C4-2B (cell line): ENCODE data around the gene SCFD2.

Experiments
- H3K27ac ChIP-seq: fragments of 450-650 bp; 2 replicates; pipeline ENCODE4 v1.5.1; 2017
- ZFX ChIP-seq: fragments of 450-650 bp; IDR thresholded peaks from 2 replicates; pipeline ENCODE4 v1.6.1; 2017
- TF ChIP-seq, protein P1 (sequence below): fragments of 450-650 bp; conservative IDR thresholded peaks from 2 replicates; pipeline ENCODE4 v1.5.1; 2017; ENCODE audit warnings: mild to moderate bottlenecking

Gene SCFD2

DNA sequence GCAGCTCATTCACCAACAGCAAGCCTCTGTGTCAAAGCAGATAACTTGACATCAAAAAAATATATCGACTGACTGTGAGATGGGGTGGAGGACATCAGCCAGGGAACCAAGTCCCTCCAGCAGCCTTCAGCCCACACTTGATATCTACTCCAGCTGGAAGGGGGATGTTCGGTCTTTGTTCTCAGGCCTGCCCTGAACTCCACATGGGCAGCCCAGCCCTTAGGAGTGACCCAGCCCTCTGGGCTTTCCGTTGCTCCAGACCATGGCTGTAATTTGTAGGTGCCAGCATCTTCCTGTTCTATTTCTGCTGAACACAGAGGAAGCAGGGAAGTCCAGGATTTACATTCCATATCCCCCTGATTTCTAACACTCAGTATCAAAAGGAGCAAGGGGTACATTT is 486.4 kb downstream of the SCFD2 start:
- no peak overlapping the region for H3K27ac ChIP-seq

GRCh38 chr4:52877694-52878093 is 488.2 kb downstream of the SCFD2 start:
- TF ChIP-seq, protein P1, sequence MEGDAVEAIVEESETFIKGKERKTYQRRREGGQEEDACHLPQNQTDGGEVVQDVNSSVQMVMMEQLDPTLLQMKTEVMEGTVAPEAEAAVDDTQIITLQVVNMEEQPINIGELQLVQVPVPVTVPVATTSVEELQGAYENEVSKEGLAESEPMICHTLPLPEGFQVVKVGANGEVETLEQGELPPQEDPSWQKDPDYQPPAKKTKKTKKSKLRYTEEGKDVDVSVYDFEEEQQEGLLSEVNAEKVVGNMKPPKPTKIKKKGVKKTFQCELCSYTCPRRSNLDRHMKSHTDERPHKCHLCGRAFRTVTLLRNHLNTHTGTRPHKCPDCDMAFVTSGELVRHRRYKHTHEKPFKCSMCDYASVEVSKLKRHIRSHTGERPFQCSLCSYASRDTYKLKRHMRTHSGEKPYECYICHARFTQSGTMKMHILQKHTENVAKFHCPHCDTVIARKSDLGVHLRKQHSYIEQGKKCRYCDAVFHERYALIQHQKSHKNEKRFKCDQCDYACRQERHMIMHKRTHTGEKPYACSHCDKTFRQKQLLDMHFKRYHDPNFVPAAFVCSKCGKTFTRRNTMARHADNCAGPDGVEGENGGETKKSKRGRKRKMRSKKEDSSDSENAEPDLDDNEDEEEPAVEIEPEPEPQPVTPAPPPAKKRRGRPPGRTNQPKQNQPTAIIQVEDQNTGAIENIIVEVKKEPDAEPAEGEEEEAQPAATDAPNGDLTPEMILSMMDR, result no peak
- TF ChIP-seq ZFX, result no peak
- H3K27ac ChIP-seq, result no peak overlapping the region

More for the DNA sequence above, 486.4 kb downstream of the SCFD2 start:
- TF ChIP-seq, protein P1, result no peak
- no peak for TF ChIP-seq ZFX

GRCh38 chr4:52877036-52877435 is 488.8 kb downstream of the SCFD2 start:
- TF ChIP-seq, protein P1, result no peak
- no peak for TF ChIP-seq ZFX
- no peak overlapping the region for H3K27ac ChIP-seq

DNA sequence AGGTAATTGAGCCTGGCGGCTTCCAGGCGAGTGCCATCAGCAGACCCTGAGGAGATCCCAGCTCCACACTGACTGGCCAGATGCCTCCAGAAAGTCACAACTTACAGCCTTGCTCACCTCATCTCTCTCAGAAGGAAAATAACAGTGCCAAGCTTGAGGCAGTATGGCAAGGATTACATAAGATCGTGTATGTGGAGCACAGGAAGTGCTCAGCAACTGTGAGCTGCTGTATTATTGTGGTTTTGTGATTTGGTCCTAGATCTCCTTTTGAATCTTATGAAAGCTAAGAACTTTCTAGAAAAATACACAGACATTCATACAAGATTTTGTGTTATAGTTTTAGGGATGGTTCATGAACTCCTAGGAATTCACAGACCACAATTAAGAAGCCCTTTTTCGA is 489.8 kb downstream of the SCFD2 start:
- no peak overlapping the region for H3K27ac ChIP-seq
- TF ChIP-seq, protein P1, result no peak
- no peak for TF ChIP-seq ZFX

DNA sequence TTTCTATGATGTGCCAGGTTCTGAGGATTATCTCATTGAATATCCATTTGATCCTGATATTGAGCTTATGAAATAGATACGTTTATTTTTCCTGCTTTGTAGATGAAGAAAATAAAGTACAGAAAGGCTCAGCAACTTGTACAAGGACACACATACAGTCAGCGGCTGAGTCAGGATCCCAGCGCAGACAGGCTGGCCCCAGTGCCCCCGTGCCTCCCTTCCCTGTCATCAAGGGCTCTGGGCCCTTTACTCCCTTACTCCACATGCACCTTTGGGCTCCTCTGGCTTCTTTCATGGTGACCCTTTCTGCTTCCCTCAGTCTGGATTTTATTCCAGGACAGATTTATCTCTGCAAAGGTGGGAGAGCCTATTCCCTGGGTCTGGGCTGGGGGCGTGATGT is 490.9 kb downstream of the SCFD2 start:
- H3K27ac ChIP-seq, result no peak overlapping the region
- TF ChIP-seq, protein P1, result no peak
- no peak for TF ChIP-seq ZFX

DNA sequence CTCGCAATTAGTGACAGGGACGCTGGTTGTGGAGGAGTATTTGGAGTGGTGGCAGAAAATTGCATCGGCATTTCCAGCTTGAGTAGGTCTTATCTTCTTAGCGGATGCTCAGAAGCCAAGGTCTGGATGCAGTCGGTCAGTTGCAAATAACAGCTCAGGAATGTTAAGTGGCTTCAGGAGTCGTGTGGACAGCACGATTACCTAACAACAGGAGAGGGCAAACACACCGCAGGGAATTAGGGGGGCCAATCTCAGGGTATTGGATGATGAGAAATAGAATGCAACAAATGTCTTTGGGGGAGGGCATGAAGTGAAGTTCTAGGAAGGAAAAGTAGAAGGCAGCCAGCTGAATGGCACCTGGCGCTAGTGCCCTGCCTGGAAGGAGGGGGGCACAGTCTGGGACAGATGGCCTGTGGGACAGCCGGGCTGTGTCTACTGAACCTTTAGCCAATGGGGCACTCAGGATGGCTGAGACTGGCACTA is 492.0 kb downstream of the SCFD2 start:
- no peak for TF ChIP-seq ZFX
- TF ChIP-seq, protein P1, result no peak
- no peak overlapping the region for H3K27ac ChIP-seq

DNA sequence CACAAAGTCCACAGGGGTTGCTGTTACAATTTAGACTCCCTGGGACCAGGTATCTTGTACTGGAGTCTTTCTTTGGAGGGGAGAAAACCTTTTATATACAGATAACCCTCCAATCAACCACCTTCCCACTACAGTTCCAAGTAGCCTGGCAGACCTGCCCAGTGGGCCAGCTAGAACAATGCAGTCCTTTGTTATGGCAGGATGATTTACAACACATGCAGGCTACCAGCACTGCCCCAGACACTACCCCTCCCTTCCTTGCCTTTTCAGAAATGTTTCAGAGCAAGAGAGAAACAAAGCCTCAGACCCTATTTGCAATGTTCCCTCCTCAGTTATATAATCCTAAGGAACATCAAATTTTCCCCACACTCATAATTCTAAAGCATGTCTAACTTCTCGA is 492.7 kb downstream of the SCFD2 start:
- H3K27ac ChIP-seq, result no peak overlapping the region
- TF ChIP-seq, protein P1, result no peak
- TF ChIP-seq ZFX, result no peak
